MM.1S (cell line): ENCODE results near the gene MAGI1.

Experiments used
- DNase-seq: peaks from one replicate; pipeline ENCODE4 v3.0.0-alpha.2; 2015
- H2AFZ ChIP-seq: fragments of 300-600 bp; sonication (generic); 2 replicates; pipeline ENCODE4 v1.6.0; 2016; ENCODE audit warnings: antibody characterized with exemption, low read length
- H3F3A ChIP-seq: fragments of 300-600 bp; sonication (generic); 2 replicates; pipeline ENCODE4 v1.6.1; 2016; ENCODE audit warnings: mild to moderate bottlenecking, antibody characterized with exemption, low read length, moderate library complexity, mixed read lengths; ENCODE audit not compliant: insufficient read depth
- H3K27ac ChIP-seq: fragments of 300-600 bp; sonication (generic); 2 replicates; pipeline ENCODE4 v1.5.1; 2016; ENCODE audit warnings: mild to moderate bottlenecking, low read length
- H3K27me3 ChIP-seq: fragments of 300-600 bp; sonication (generic); replicated peaks from 2 replicates; pipeline ENCODE4 v1.6.0; 2016; ENCODE audit warnings: low read length; ENCODE audit not compliant: insufficient read depth
- H3K36me3 ChIP-seq: fragments of 300-600 bp; sonication (generic); replicated peaks from 2 replicates; pipeline ENCODE4 v1.6.1; 2016; ENCODE audit warnings: mild to moderate bottlenecking, low read length, mixed read lengths; ENCODE audit not compliant: insufficient read depth
- H3K4me1 ChIP-seq: fragments of 300-600 bp; sonication (generic); 2 replicates; pipeline ENCODE4 v1.6.1; 2016; ENCODE audit warnings: low read length, mixed read lengths
- H3K4me2 ChIP-seq: fragments of 300-600 bp; sonication (generic); 2 replicates; pipeline ENCODE4 v1.6.0; 2016; ENCODE audit warnings: low read depth, low read length
- H3K4me3 ChIP-seq: fragments of 300-600 bp; sonication (generic); 2 replicates; pipeline ENCODE4 v1.5.1; 2016; ENCODE audit warnings: low read length, mixed read lengths
- H3K79me2 ChIP-seq: fragments of 300-600 bp; sonication (generic); 2 replicates; pipeline ENCODE4 v1.6.1; 2016; ENCODE audit warnings: mixed run types, low read length, mixed read lengths
- H3K9ac ChIP-seq: fragments of 300-600 bp; sonication (generic); 2 replicates; pipeline ENCODE4 v1.6.1; 2016; ENCODE audit warnings: low read length, mixed read lengths
- H3K9me2 ChIP-seq: fragments of 300-600 bp; sonication (generic); replicated peaks from 2 replicates; pipeline ENCODE4 v1.6.1; 2016; ENCODE audit warnings: mild to moderate bottlenecking, low read length, mixed read lengths; ENCODE audit not compliant: insufficient read depth
- H3K9me3 ChIP-seq: fragments of 300-600 bp; sonication (generic); replicated peaks from 2 replicates; pipeline ENCODE4 v1.6.1; 2016; ENCODE audit warnings: mild to moderate bottlenecking, low read length, mixed read lengths; ENCODE audit not compliant: insufficient read depth
- H4K20me1 ChIP-seq: fragments of 300-600 bp; sonication (generic); 2 replicates; pipeline ENCODE4 v1.6.1; 2016; ENCODE audit warnings: mild to moderate bottlenecking, low read length, moderate library complexity, mixed read lengths; ENCODE audit not compliant: insufficient read depth
- CTCF ChIP-seq: fragments of 300-600 bp; sonication (generic); IDR thresholded peaks from 2 replicates; pipeline ENCODE4 v1.5.1; 2016; ENCODE audit warnings: antibody characterized with exemption, low read length, mixed read lengths
- EZH2 ChIP-seq: fragments of 300-600 bp; sonication (generic); optimal IDR thresholded peaks from 2 replicates; pipeline ENCODE3; 2017; ENCODE audit warnings: low read depth, mild to moderate bottlenecking, antibody characterized with exemption, low read length, mixed read lengths
- EZH2phosphoT487 ChIP-seq: fragments of 300-600 bp; sonication (generic); IDR thresholded peaks from 2 replicates; pipeline ENCODE4 v1.6.1; 2018; ENCODE audit warnings: antibody characterized with exemption, low read length

The MAGI1 gene

GRCh38 chr3:65560133-65560532 lies 478.6 kb downstream of the MAGI1 start:
- Histone ChIP-seq H3K9me2 (no peaks in the 10 kb centered on the region), H3K4me1 (no peaks in the 10 kb centered on the region), H3K79me2 (no peaks in the 10 kb centered on the region), H3K4me3 (no peak overlapping the region), H2AFZ (no peak overlapping the region), H3K27me3 (no peaks in the 10 kb centered on the region), H3K4me2 (no peak overlapping the region), H3K36me3 (no peaks in the 10 kb centered on the region), H3K27ac (no peak overlapping the region), H3F3A (no peaks in the 10 kb centered on the region), H4K20me1 (no peaks in the 10 kb centered on the region), H3K9me3 (no peaks in the 10 kb centered on the region), H3K9ac (no peak overlapping the region)
- TF ChIP-seq EZH2 (no peak), CTCF (no peak), EZH2phosphoT487 (no peak)
- DNase-seq, result no peak

GRCh38 chr3:65559643-65560042 lies 479.1 kb downstream of the MAGI1 start:
- no peaks in the 10 kb centered on the region for H3K27me3 ChIP-seq
- no peak overlapping the region for H3K27ac ChIP-seq
- no peaks in the 10 kb centered on the region for H3K9me3 ChIP-seq
- no peaks in the 10 kb centered on the region for H3F3A ChIP-seq
- H3K4me2 ChIP-seq, result no peak overlapping the region
- no peak overlapping the region for H3K4me3 ChIP-seq
- H3K79me2 ChIP-seq, result no peaks in the 10 kb centered on the region
- no peaks in the 10 kb centered on the region for H4K20me1 ChIP-seq
- H2AFZ ChIP-seq, result no peak overlapping the region
- H3K4me1 ChIP-seq, result no peaks in the 10 kb centered on the region
- no peaks in the 10 kb centered on the region for H3K36me3 ChIP-seq
- no peak overlapping the region for H3K9ac ChIP-seq
- no peak for DNase-seq
- no peaks in the 10 kb centered on the region for H3K9me2 ChIP-seq
- no peak for TF ChIP-seq EZH2
- no peak for TF ChIP-seq EZH2phosphoT487
- TF ChIP-seq CTCF, result no peak

- no peaks in the 10 kb centered on the region for H3K79me2 ChIP-seq
- H3K9me3 ChIP-seq, result no peaks in the 10 kb centered on the region
- H3K27ac ChIP-seq, result no peak overlapping the region
- H3K9ac ChIP-seq, result no peak overlapping the region
- no peak overlapping the region for H3K4me3 ChIP-seq
- no peaks in the 10 kb centered on the region for H3K36me3 ChIP-seq
- H3K9me2 ChIP-seq, result no peaks in the 10 kb centered on the region
- no peaks in the 10 kb centered on the region for H3K27me3 ChIP-seq
- H2AFZ ChIP-seq, result no peak overlapping the region
- no peaks in the 10 kb centered on the region for H4K20me1 ChIP-seq
- no peaks in the 10 kb centered on the region for H3K4me1 ChIP-seq
- DNase-seq, result no peak
- TF ChIP-seq EZH2phosphoT487 (no peak), CTCF (no peak), EZH2 (no peak)
- no peaks in the 10 kb centered on the region for H3F3A ChIP-seq
- no peak overlapping the region for H3K4me2 ChIP-seq
Observed at GRCh38 chr3:65558826-65559225, 479.9 kb downstream of the MAGI1 start.
